KMS-11 (cell line): ENCODE measurements around the gene GALNS.

Experiments used
- H2AFZ ChIP-seq: fragments of 200-600 bp; sonication (generic); 2 replicates; pipeline ENCODE4 v1.6.1; 2016; ENCODE audit warnings: antibody characterized with exemption, mixed run types, low read depth
- H3K27ac ChIP-seq: fragments of 200-600 bp; sonication (generic); 2 replicates; pipeline ENCODE4 v1.6.1; 2016; ENCODE audit warnings: mild to moderate bottlenecking, mixed run types
- H3K27me3 ChIP-seq: fragments of 200-600 bp; sonication (generic); 2 replicates; pipeline ENCODE4 v1.6.1; 2017; ENCODE audit warnings: mild to moderate bottlenecking, low read depth, mixed run types, moderate library complexity; ENCODE audit not compliant: insufficient read depth
- H3K36me3 ChIP-seq: fragments of 200-600 bp; sonication (generic); 2 replicates; pipeline ENCODE4 v1.6.1; 2017; ENCODE audit warnings: mild to moderate bottlenecking, mixed run types; ENCODE audit not compliant: insufficient read depth
- H3K4me1 ChIP-seq: fragments of 200-600 bp; sonication (generic); 2 replicates; pipeline ENCODE4 v1.6.1; 2016; ENCODE audit warnings: mild to moderate bottlenecking, low read depth, mixed run types; ENCODE audit not compliant: poor library complexity, severe bottlenecking
- H3K4me2 ChIP-seq: fragments of 200-600 bp; sonication (generic); 2 replicates; pipeline ENCODE4 v1.7.0; 2016; ENCODE audit warnings: mild to moderate bottlenecking, mixed run types
- H3K4me3 ChIP-seq: fragments of 200-600 bp; sonication (generic); IDR thresholded peaks from 2 replicates; pipeline ENCODE4 v1.6.1; 2017; ENCODE audit warnings: low read depth, low read length, mixed read lengths; ENCODE audit not compliant: insufficient read depth
- H3K79me2 ChIP-seq: fragments of 200-600 bp; sonication (generic); 2 replicates; pipeline ENCODE4 v1.6.1; 2016; ENCODE audit warnings: low read depth, mixed run types; ENCODE audit not compliant: insufficient read depth
- H3K9ac ChIP-seq: fragments of 200-600 bp; sonication (generic); 2 replicates; pipeline ENCODE4 v1.6.1; 2016; ENCODE audit warnings: mild to moderate bottlenecking, mixed run types
- H4K20me1 ChIP-seq: fragments of 200-600 bp; sonication (generic); 2 replicates; pipeline ENCODE4 v1.6.1; 2016; ENCODE audit warnings: mild to moderate bottlenecking, mixed run types; ENCODE audit not compliant: insufficient read depth
- CTCF ChIP-seq: fragments of 200-600 bp; sonication (generic); conservative IDR thresholded peaks from 2 replicates; pipeline ENCODE4 v1.6.1; 2017; ENCODE audit warnings: low read depth, mild to moderate bottlenecking, antibody characterized with exemption, low read length, moderate library complexity, mixed read lengths

The GALNS gene

GRCh38 chr16:88865310-88865709, 8.6 kb upstream of the GALNS start:
- Histone ChIP-seq H3K4me1 (no peaks in the 10 kb centered on the region), H3K27me3 (peaks cover 51% of the 10 kb centered on the region), H3K27ac (no peak overlapping the region), H3K36me3 (no peaks in the 10 kb centered on the region; the same call in 1 of the 2 replicates), H4K20me1 (no peaks in the 10 kb centered on the region), H3K4me2 (no peak overlapping the region), H3K9ac (no peak overlapping the region), H2AFZ (no peak overlapping the region), H3K4me3 (no peak overlapping the region), H3K79me2 (no peaks in the 10 kb centered on the region)
- no peak for TF ChIP-seq CTCF

- TF ChIP-seq CTCF = no peak
- Histone ChIP-seq H3K79me2 (no peaks in the 10 kb centered on the region), H4K20me1 (no peaks in the 10 kb centered on the region), H3K27me3 (peaks cover 43% of the 10 kb centered on the region), H3K9ac (no peak overlapping the region), H2AFZ (no peak overlapping the region), H3K4me2 (no peak overlapping the region), H3K36me3 (no peaks in the 10 kb centered on the region; the same call in 1 of the 2 replicates), H3K4me1 (no peaks in the 10 kb centered on the region), H3K27ac (no peak overlapping the region), H3K4me3 (no peak overlapping the region)
Observed at GRCh38 chr16:88864521-88864920, 7.8 kb upstream of the GALNS start.

- H3K27ac ChIP-seq = no peak overlapping the region
- no peak for TF ChIP-seq CTCF
- no peak overlapping the region for H3K9ac ChIP-seq
- H3K79me2 ChIP-seq = no peaks in the 10 kb centered on the region
- H4K20me1 ChIP-seq = no peaks in the 10 kb centered on the region
- no peaks in the 10 kb centered on the region; the same call in 1 of the 2 replicates for H3K36me3 ChIP-seq
- no peaks in the 10 kb centered on the region for H3K4me1 ChIP-seq
- H3K4me3 ChIP-seq = no peak overlapping the region
- no peak overlapping the region for H2AFZ ChIP-seq
- peaks cover 39% of the 10 kb centered on the region for H3K27me3 ChIP-seq
- no peak overlapping the region for H3K4me2 ChIP-seq
Observed at GRCh38 chr16:88864099-88864498, 7.4 kb upstream of the GALNS start.

GRCh38 chr16:88863426-88863825, 6.7 kb upstream of the GALNS start:
- Histone ChIP-seq H4K20me1 (no peaks in the 10 kb centered on the region), H3K36me3 (no peaks in the 10 kb centered on the region; the same call in 1 of the 2 replicates), H3K27ac (no peak overlapping the region), H3K4me2 (no peak overlapping the region), H3K79me2 (no peaks in the 10 kb centered on the region; the same call in 1 of the 2 replicates), H3K4me1 (no peaks in the 10 kb centered on the region), H3K9ac (no peak overlapping the region), H2AFZ (no peak overlapping the region), H3K4me3 (no peak overlapping the region), H3K27me3 (peaks cover 32% of the 10 kb centered on the region)
- TF ChIP-seq CTCF = no peak

GRCh38 chr16:88862968-88863367, 6.2 kb upstream of the GALNS start:
- H4K20me1 ChIP-seq = no peaks in the 10 kb centered on the region
- no peak overlapping the region for H2AFZ ChIP-seq
- H3K4me2 ChIP-seq = no peak overlapping the region
- no peaks in the 10 kb centered on the region; the same call in 1 of the 2 replicates for H3K36me3 ChIP-seq
- peaks cover 28% of the 10 kb centered on the region for H3K27me3 ChIP-seq
- H3K4me3 ChIP-seq = no peak overlapping the region
- no peaks in the 10 kb centered on the region; the same call in 1 of the 2 replicates for H3K79me2 ChIP-seq
- no peak overlapping the region for H3K27ac ChIP-seq
- no peak for TF ChIP-seq CTCF
- H3K4me1 ChIP-seq = peaks cover 3% of the 10 kb centered on the region
- H3K9ac ChIP-seq = no peak overlapping the region
